ENCODE measurements around the gene ZNF860. TPM values are rescaled to one million over a fixed set of nuclear protein-coding genes. Genes with fewer than 3 reads are reported as not detected.

ZNF860 gene
- polyA plus RNA-seq, 3 donors = not detected

DNA sequence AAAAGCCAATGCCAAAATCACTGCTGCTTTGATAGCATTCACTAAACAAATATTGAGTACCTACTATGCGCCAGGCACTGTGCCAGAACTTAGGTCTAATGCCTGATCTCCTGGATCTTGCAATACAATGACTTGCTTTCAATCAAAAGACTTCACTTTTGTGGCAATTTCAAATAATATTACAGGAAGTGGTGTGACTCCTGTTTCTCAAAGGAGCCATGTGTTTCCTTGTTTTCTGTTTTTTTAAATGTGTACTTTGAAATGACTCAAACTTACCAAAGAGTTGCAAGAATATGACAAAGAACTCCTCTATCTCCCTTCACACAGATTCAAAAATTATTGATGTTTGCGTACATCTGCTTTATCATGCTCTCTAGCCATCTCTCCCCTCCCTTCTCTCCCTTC lies 18.7 kb upstream of the ZNF860 start:
- H3K27ac ChIP-seq (ENCODE audit: low read depth in 1 of 2, low read length in 2 of 2) = no peak overlapping the region
- no peak overlapping the region for H2AFZ ChIP-seq (ENCODE audit: insufficient read depth, low read depth, low read length, poor library complexity, severe bottlenecking)
- H3K4me3 Mint-ChIP-seq = peak overlapping the region in 1 of 2 donors; percentile 46
- WGBS (ENCODE audit: insufficient coverage) = 13% methylated on average over 1 of the region's 2 CpGs
- H3K36me3 Mint-ChIP-seq = no peaks in the 10 kb centered on the region
- no peak overlapping the region for H3K4me2 ChIP-seq (replicated peaks; ENCODE audit: extremely low read depth, low read length, poor library complexity, severe bottlenecking)
- peaks cover 7 to 14% (median 8%) of the 10 kb centered on the region in 3 donors for H3K27me3 Mint-ChIP-seq (ENCODE audit: low read depth in 3 of 3)
- H4K20me1 ChIP-seq (ENCODE audit: insufficient read depth, low read length) = no peaks in the 10 kb centered on the region
- no peaks in the 10 kb centered on the region for H3K79me2 ChIP-seq (ENCODE audit: insufficient read depth, low read length)
- peaks cover 5% of the 10 kb centered on the region for H3K4me1 Mint-ChIP-seq
- intact Hi-C loops (cut with micrococcal nuclease) = no loop called here
- no peak overlapping the region for H3K4me3 ChIP-seq (replicated peaks in 1 of 3; ENCODE audit: low read depth in 2 of 3, low read length in 3 of 3)
- DNase-seq = no peak
- peak overlapping the region in 1 of 7 donors; percentile 59 for H3K27ac Mint-ChIP-seq
- no peaks in the 10 kb centered on the region for H3K9me3 ChIP-seq (replicated peaks in 1 of 2; ENCODE audit: control insufficient read depth in 1 of 2, insufficient read depth in 1 of 2, low read length in 2 of 2)
- H3K4me1 ChIP-seq (ENCODE audit: control insufficient read depth in 1 of 2, insufficient read depth in 2 of 2, low read length in 2 of 2) = no peaks in the 10 kb centered on the region
- TF ChIP-seq CTCF (IDR thresholded peaks at IDR 0.05) = no peak
- H3K9ac ChIP-seq (ENCODE audit: insufficient read depth, low read length, poor library complexity, severe bottlenecking) = no peak overlapping the region
- H3K27me3 ChIP-seq (ENCODE audit: control insufficient read depth in 2 of 2, insufficient read depth in 2 of 2, low read length in 2 of 2) = no peaks in the 10 kb centered on the region
- H3K36me3 ChIP-seq (replicated peaks in 1 of 2; ENCODE audit: control insufficient read depth in 1 of 2, insufficient read depth in 2 of 2, low read length in 2 of 2) = no peaks in the 10 kb centered on the region
- H3K9me3 Mint-ChIP-seq = peaks cover 0 to 2% (median 0%) of the 10 kb centered on the region in 7 donors

DNA sequence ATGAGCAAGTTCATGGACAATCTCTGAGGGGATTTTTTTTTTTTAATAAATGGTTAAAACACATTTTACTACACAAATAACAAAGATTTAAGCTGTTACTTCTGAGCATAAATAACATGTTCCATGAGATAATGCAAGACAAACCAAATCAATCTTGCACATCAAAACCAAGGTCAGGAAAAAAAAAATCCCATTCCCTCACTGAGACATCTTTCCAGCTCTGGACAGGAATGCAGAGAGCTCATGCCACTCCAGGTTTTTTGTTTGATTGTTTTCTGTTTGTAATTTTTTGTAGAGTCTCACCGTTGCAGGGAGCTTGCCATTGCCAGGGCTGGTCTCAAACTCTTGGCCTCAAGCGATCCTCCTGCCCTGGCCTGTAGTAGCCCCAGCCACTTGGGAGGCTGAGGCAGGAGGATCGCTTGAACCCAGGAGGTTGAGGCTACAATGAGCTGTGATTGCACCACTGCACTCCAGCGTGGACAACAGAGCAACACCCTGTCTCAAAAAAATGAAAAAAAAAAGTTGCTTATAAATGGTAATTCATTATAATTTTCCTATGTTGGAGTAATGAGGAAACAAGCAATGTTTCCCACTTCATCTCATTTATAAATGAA lies 14.5 kb upstream of the ZNF860 start:
- H3K4me3 ChIP-seq (replicated peaks in 1 of 3; ENCODE audit: low read depth in 2 of 3, low read length in 3 of 3) = no peak overlapping the region
- H3K9me3 ChIP-seq (replicated peaks in 1 of 2; ENCODE audit: control insufficient read depth in 1 of 2, insufficient read depth in 1 of 2, low read length in 2 of 2) = no peaks in the 10 kb centered on the region
- no peak for DNase-seq
- no peak overlapping the region for H3K9ac ChIP-seq (ENCODE audit: insufficient read depth, low read length, poor library complexity, severe bottlenecking)
- no peak overlapping the region for H3K27ac ChIP-seq (ENCODE audit: low read depth in 1 of 2, low read length in 2 of 2)
- H3K27me3 ChIP-seq (ENCODE audit: control insufficient read depth in 2 of 2, insufficient read depth in 2 of 2, low read length in 2 of 2) = no peaks in the 10 kb centered on the region
- H4K20me1 ChIP-seq (ENCODE audit: insufficient read depth, low read length) = no peaks in the 10 kb centered on the region
- Mint-ChIP-seq H3K27ac (no peak overlapping the region), H3K36me3 (no peaks in the 10 kb centered on the region), H3K4me3 (no peak overlapping the region), H3K4me1 (peaks cover 5% of the 10 kb centered on the region), H3K9me3 (peaks cover 0 to 2% (median 0%) of the 10 kb centered on the region in 7 donors), H3K27me3 (ENCODE audit: low read depth in 3 of 3) (peaks cover 7 to 10% (median 7%) of the 10 kb centered on the region in 3 donors)
- intact Hi-C loops (cut with micrococcal nuclease) = no loop called here
- WGBS (ENCODE audit: insufficient coverage) = 100% methylated on average over 1 of the region's 4 CpGs
- H3K4me2 ChIP-seq (replicated peaks; ENCODE audit: extremely low read depth, low read length, poor library complexity, severe bottlenecking) = no peak overlapping the region
- no peaks in the 10 kb centered on the region for H3K36me3 ChIP-seq (replicated peaks in 1 of 2; ENCODE audit: control insufficient read depth in 1 of 2, insufficient read depth in 2 of 2, low read length in 2 of 2)
- H3K4me1 ChIP-seq (ENCODE audit: control insufficient read depth in 1 of 2, insufficient read depth in 2 of 2, low read length in 2 of 2) = no peaks in the 10 kb centered on the region
- H2AFZ ChIP-seq (ENCODE audit: insufficient read depth, low read depth, low read length, poor library complexity, severe bottlenecking) = no peak overlapping the region
- TF ChIP-seq CTCF (IDR thresholded peaks at IDR 0.05) = no peak
- no peaks in the 10 kb centered on the region for H3K79me2 ChIP-seq (ENCODE audit: insufficient read depth, low read length)

Measured in CD14-positive monocyte (primary cell).